ENCODE measurements around the gene RASSF3.

Gene RASSF3

DNA sequence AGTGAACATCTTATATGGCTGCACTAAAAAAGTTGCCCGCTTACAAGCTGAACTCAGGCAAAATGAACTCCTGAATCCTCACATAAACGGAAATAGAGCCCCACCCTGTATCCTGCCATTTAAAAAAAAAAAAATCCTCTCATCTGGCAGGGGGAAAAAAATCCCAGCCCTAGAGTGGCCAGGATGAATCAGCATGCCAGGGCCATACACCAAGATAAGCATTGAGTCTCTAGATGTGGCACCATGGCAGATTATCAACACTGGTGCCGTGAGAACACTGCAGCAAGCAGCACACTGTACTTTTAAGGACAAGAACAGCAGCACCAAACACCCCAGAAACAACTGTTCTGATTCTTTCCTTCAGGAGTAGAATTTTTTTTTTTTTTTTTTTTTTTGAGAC, 65.5 kb downstream of the RASSF3 start:
- no peak overlapping the region for H3K9ac ChIP-seq (ENCODE audit: low read depth, low read length, poor library complexity, severe bottlenecking)
- H3K9me3 ChIP-seq (ENCODE audit: insufficient read depth, low read depth, low read length), result no peaks in the 10 kb centered on the region
- peaks cover 41% of the 10 kb centered on the region for H3K4me1 ChIP-seq (ENCODE audit: insufficient read depth, low read length, poor library complexity, severe bottlenecking)
- H3K4me2 ChIP-seq (ENCODE audit: low read depth, low read length, poor library complexity, severe bottlenecking), result no peak overlapping the region
- no peaks in the 10 kb centered on the region for H3F3A ChIP-seq (ENCODE audit: low read depth)
- peaks cover 85% of the 10 kb centered on the region for H3K79me2 ChIP-seq (ENCODE audit: insufficient read depth, low read length)
- no peaks in the 10 kb centered on the region for H3K9me2 ChIP-seq (replicated peaks; ENCODE audit: low read depth, low read length)
- no peaks in the 10 kb centered on the region for H3K36me3 ChIP-seq (ENCODE audit: insufficient read depth, low read length)
- H3K4me3 ChIP-seq (ENCODE audit: low read length, poor library complexity, severe bottlenecking), result no peak overlapping the region
- H3K27me3 ChIP-seq (ENCODE audit: insufficient read depth, low read length, poor library complexity, severe bottlenecking), result no peaks in the 10 kb centered on the region
- no peak overlapping the region for H2AFZ ChIP-seq (ENCODE audit: low read length)
- no peaks in the 10 kb centered on the region for H4K20me1 ChIP-seq (ENCODE audit: insufficient read depth, low read length, poor library complexity, severe bottlenecking)
- no peak for TF ChIP-seq EZH2phosphoT487 (IDR thresholded peaks at IDR 0.05; ENCODE audit: borderline replicate concordance)
- TF ChIP-seq CTCF (conservative IDR thresholded peaks at IDR 0.05; ENCODE audit: low read length), result no peak

GRCh38 chr12:64678248-64678647, 68.0 kb downstream of the RASSF3 start:
- H3K9me2 ChIP-seq (replicated peaks; ENCODE audit: low read depth, low read length), result no peaks in the 10 kb centered on the region
- no peak overlapping the region for H3K4me2 ChIP-seq (ENCODE audit: low read depth, low read length, poor library complexity, severe bottlenecking)
- H3K9ac ChIP-seq (ENCODE audit: low read depth, low read length, poor library complexity, severe bottlenecking), result no peak overlapping the region
- peaks cover 85% of the 10 kb centered on the region; the same call in 1 of the 2 replicates for H3K79me2 ChIP-seq (ENCODE audit: insufficient read depth, low read length)
- no peak overlapping the region for H3K4me3 ChIP-seq (ENCODE audit: low read length, poor library complexity, severe bottlenecking)
- peaks cover 35% of the 10 kb centered on the region for H3K4me1 ChIP-seq (ENCODE audit: insufficient read depth, low read length, poor library complexity, severe bottlenecking)
- no peaks in the 10 kb centered on the region for H3K9me3 ChIP-seq (ENCODE audit: insufficient read depth, low read depth, low read length)
- no peaks in the 10 kb centered on the region for H4K20me1 ChIP-seq (ENCODE audit: insufficient read depth, low read length, poor library complexity, severe bottlenecking)
- no peaks in the 10 kb centered on the region for H3F3A ChIP-seq (ENCODE audit: low read depth)
- H3K27me3 ChIP-seq (ENCODE audit: insufficient read depth, low read length, poor library complexity, severe bottlenecking), result no peaks in the 10 kb centered on the region
- TF ChIP-seq EZH2phosphoT487 (IDR thresholded peaks at IDR 0.05; ENCODE audit: borderline replicate concordance) (no peak), CTCF (conservative IDR thresholded peaks at IDR 0.05; ENCODE audit: low read length) (peak; percentile 25; the same call in 1 of the 2 replicates)
- no peaks in the 10 kb centered on the region for H3K36me3 ChIP-seq (ENCODE audit: insufficient read depth, low read length)
- no peak overlapping the region for H2AFZ ChIP-seq (ENCODE audit: low read length)

DNA sequence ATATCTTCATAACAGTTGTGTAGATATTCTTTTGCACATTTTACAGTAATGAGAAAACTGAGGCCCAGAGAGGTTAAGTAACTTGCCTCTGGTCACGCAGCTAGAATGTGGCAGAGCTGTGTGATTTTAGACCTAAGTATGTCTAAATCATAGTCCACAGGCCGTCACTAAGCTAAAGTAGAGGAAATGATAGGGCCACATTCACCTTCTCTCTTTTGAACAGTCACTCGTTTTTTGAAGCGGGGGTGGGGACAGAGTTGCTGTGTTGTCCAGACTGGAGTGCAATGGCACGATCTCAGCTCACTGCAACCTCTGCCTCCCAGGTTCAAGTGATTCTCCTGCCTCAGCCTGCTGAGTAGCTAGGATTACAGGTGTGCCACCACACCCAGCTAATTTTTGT, 68.5 kb downstream of the RASSF3 start:
- no peak overlapping the region for H3K9ac ChIP-seq (ENCODE audit: low read depth, low read length, poor library complexity, severe bottlenecking)
- H3K9me2 ChIP-seq (replicated peaks; ENCODE audit: low read depth, low read length), result no peaks in the 10 kb centered on the region
- H3K4me1 ChIP-seq (ENCODE audit: insufficient read depth, low read length, poor library complexity, severe bottlenecking), result peaks cover 29% of the 10 kb centered on the region
- H3K36me3 ChIP-seq (ENCODE audit: insufficient read depth, low read length), result no peaks in the 10 kb centered on the region
- no peaks in the 10 kb centered on the region for H3K27me3 ChIP-seq (ENCODE audit: insufficient read depth, low read length, poor library complexity, severe bottlenecking)
- H3K79me2 ChIP-seq (ENCODE audit: insufficient read depth, low read length), result peaks cover 84% of the 10 kb centered on the region
- TF ChIP-seq EZH2phosphoT487 (IDR thresholded peaks at IDR 0.05; ENCODE audit: borderline replicate concordance), result no peak
- H3K4me2 ChIP-seq (ENCODE audit: low read depth, low read length, poor library complexity, severe bottlenecking), result no peak overlapping the region
- H3K4me3 ChIP-seq (ENCODE audit: low read length, poor library complexity, severe bottlenecking), result no peak overlapping the region
- H4K20me1 ChIP-seq (ENCODE audit: insufficient read depth, low read length, poor library complexity, severe bottlenecking), result no peaks in the 10 kb centered on the region
- H3F3A ChIP-seq (ENCODE audit: low read depth), result no peaks in the 10 kb centered on the region
- no peaks in the 10 kb centered on the region for H3K9me3 ChIP-seq (ENCODE audit: insufficient read depth, low read depth, low read length)
- no peak overlapping the region for H2AFZ ChIP-seq (ENCODE audit: low read length)

GRCh38 chr12:64679487-64680001, 69.2 kb downstream of the RASSF3 start:
- Histone ChIP-seq H3K9me3 (ENCODE audit: insufficient read depth, low read depth, low read length) (no peaks in the 10 kb centered on the region), H3K27me3 (ENCODE audit: insufficient read depth, low read length, poor library complexity, severe bottlenecking) (no peaks in the 10 kb centered on the region), H4K20me1 (ENCODE audit: insufficient read depth, low read length, poor library complexity, severe bottlenecking) (no peaks in the 10 kb centered on the region), H3K9ac (ENCODE audit: low read depth, low read length, poor library complexity, severe bottlenecking) (no peak overlapping the region), H3K36me3 (ENCODE audit: insufficient read depth, low read length) (no peaks in the 10 kb centered on the region), H3K9me2 (replicated peaks; ENCODE audit: low read depth, low read length) (no peaks in the 10 kb centered on the region), H3K4me1 (ENCODE audit: insufficient read depth, low read length, poor library complexity, severe bottlenecking) (peaks cover 24% of the 10 kb centered on the region), H3K4me2 (ENCODE audit: low read depth, low read length, poor library complexity, severe bottlenecking) (no peak overlapping the region), H3F3A (ENCODE audit: low read depth) (no peaks in the 10 kb centered on the region), H3K79me2 (ENCODE audit: insufficient read depth, low read length) (peaks cover 81% of the 10 kb centered on the region), H3K4me3 (ENCODE audit: low read length, poor library complexity, severe bottlenecking) (no peak overlapping the region), H2AFZ (ENCODE audit: low read length) (no peak overlapping the region)
- TF ChIP-seq CTCF (conservative IDR thresholded peaks at IDR 0.05; ENCODE audit: low read length) (no peak), EZH2phosphoT487 (IDR thresholded peaks at IDR 0.05; ENCODE audit: borderline replicate concordance) (no peak)
